Mesothelial cell of epicardium (in vitro differentiated cells): Measurements from ENCODE around the gene KCNJ5. TPM values are rescaled to one million over a fixed set of nuclear protein-coding genes. Genes with fewer than 3 reads are reported as not detected.

Source experiments
- DNase-seq, 2 experiments: peaks; one replicate each; pipeline ENCODE4 v3.0.0; 2021; ENCODE audit warnings: low spot score in 2 of 2; ENCODE audit not compliant: unreplicated experiment in 2 of 2
- H3K27ac Mint-ChIP-seq: 2 replicates; pipeline ENCODE4 v1.8.0; 2021; ENCODE audit warnings: mixed read lengths
- H3K27me3 Mint-ChIP-seq: 2 replicates; pipeline ENCODE4 v1.8.0; 2021; ENCODE audit warnings: low read depth, mixed read lengths
- H3K36me3 Mint-ChIP-seq: 2 replicates; pipeline ENCODE4 v1.8.0; 2021; ENCODE audit warnings: mixed read lengths
- H3K4me1 Mint-ChIP-seq: 2 replicates; pipeline ENCODE4 v1.8.0; 2021; ENCODE audit warnings: mixed read lengths
- H3K4me3 Mint-ChIP-seq: 2 replicates; pipeline ENCODE4 v1.8.0; 2021; ENCODE audit warnings: mild to moderate bottlenecking, moderate library complexity, mixed read lengths
- H3K9me3 Mint-ChIP-seq: 2 replicates; pipeline ENCODE4 v1.8.0; 2021; ENCODE audit warnings: mixed read lengths
- total RNA-seq: library from RNA; stranded (reverse); gene quantifications from 3 replicates; pipeline ENCODE4 v1.2.1, GENCODE V29; 2021
- TF ChIP-seq, protein P1 (sequence below): fragments of 200-600 bp; sonication (generic); IDR thresholded peaks from one replicate; pipeline ENCODE4 v1.5.0; 2021; ENCODE audit warnings: antibody characterized with exemption; ENCODE audit not compliant: unreplicated experiment

KCNJ5 gene
- total RNA-seq, 1 donor from 2014 or later: 0.09 TPM

DNA sequence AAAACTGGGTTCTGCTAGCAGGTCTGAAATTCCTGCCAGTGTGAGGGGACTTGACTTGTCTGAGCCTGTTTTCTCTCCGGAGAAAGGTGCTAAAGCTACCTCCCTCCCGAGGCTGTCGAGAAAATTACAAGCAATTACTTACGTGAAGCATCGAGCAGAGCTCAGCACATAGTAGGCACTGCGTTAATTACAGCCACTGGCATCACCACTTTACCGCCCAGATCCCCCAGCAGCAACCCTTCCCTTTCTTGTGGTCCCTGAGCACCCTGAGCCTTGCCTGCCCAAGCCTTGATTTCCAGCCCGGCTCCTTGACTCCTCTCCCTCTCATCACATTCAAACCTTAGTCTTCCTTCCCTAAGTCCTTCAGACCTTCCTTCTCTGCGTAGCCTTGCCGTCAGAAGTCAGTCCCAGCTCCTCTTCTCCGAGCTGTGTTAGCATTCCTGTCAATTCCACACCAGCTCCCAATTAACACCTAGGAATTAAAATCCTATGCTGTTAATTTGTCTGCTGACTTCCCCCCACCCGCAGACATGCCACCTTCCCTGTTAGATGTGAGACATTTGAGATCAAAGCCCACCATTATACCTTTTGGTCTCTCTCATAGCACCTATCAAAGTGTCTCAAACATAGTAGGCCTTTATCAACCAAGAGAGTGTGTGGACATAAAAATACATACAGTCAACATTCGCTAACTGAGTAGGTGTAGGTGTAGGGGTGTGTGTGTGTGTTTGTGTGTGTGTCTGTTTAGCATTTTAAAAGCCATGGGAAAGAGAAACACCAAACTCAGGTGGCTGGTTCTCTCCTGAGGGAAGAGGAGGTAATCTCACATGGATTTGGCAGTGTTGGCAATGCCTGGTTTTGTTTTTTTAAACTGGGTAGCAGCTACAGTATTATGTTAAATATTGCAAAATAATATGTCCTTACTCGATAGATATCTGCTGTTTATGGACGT lies 2.8 kb upstream of the KCNJ5 start:
- peaks cover 61% of the 10 kb centered on the region for H3K27me3 Mint-ChIP-seq
- H3K4me3 Mint-ChIP-seq: no peak overlapping the region
- peaks cover 26% of the 10 kb centered on the region for H3K4me1 Mint-ChIP-seq
- H3K36me3 Mint-ChIP-seq: no peaks in the 10 kb centered on the region
- no peak overlapping the region for H3K27ac Mint-ChIP-seq
- no peaks in the 10 kb centered on the region for H3K9me3 Mint-ChIP-seq
- TF ChIP-seq, protein P1, sequence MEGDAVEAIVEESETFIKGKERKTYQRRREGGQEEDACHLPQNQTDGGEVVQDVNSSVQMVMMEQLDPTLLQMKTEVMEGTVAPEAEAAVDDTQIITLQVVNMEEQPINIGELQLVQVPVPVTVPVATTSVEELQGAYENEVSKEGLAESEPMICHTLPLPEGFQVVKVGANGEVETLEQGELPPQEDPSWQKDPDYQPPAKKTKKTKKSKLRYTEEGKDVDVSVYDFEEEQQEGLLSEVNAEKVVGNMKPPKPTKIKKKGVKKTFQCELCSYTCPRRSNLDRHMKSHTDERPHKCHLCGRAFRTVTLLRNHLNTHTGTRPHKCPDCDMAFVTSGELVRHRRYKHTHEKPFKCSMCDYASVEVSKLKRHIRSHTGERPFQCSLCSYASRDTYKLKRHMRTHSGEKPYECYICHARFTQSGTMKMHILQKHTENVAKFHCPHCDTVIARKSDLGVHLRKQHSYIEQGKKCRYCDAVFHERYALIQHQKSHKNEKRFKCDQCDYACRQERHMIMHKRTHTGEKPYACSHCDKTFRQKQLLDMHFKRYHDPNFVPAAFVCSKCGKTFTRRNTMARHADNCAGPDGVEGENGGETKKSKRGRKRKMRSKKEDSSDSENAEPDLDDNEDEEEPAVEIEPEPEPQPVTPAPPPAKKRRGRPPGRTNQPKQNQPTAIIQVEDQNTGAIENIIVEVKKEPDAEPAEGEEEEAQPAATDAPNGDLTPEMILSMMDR: no peak
- no peak for DNase-seq

DNA sequence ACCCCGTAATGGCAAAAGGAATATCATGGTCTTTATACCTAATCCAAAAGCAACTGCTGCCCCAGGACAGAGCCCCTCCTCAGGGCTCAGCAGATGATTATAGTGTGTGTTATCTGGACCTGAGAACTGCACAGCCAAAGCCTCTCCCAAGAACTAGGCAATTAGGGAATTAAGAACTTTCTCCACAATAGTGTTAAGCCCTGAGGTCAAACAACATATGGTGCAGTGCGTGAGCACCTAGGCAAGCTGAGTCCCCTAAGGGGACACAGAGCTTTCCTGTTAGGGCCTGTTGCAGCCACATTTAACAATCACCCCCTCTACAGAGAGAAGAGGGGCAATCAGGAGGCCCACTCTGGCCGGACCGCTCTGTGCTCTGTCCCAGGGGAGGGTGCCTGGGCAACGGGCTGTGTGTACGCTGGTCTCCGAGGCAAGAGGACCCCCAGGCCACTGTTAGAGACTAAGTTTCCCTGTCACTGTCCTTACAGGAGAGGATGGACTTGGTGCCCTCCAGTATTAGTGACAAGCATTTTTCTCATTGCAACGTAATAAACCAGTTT lies 1.4 kb upstream of the KCNJ5 start:
- peak overlapping the region; percentile 74 for H3K4me3 Mint-ChIP-seq
- TF ChIP-seq, protein P1: no peak
- peaks cover 49% of the 10 kb centered on the region for H3K27me3 Mint-ChIP-seq
- no peaks in the 10 kb centered on the region for H3K36me3 Mint-ChIP-seq
- no peaks in the 10 kb centered on the region for H3K9me3 Mint-ChIP-seq
- no peak overlapping the region for H3K27ac Mint-ChIP-seq
- peaks cover 30% of the 10 kb centered on the region for H3K4me1 Mint-ChIP-seq
- no peak for DNase-seq

DNA sequence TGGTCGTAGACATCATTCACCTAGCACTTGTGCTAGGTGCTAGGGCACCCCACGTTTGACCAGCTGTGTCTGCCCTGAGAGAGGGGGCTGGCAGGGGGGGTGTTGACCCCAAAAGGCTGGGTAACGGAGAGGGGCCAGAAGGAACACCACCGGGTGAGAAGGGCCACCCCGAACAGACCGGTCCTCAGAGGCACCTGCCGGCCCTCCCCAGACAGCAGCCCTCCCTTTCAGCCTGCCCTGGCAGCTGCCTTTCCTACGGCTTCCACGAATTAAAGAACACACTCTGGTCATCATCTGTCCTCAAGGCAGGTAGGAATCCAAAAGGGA lies 977 bp upstream of the KCNJ5 start:
- TF ChIP-seq, protein P1: no peak
- no peak overlapping the region for H3K27ac Mint-ChIP-seq
- no peaks in the 10 kb centered on the region for H3K9me3 Mint-ChIP-seq
- H3K4me1 Mint-ChIP-seq: peaks cover 32% of the 10 kb centered on the region
- peaks cover 48% of the 10 kb centered on the region for H3K27me3 Mint-ChIP-seq
- DNase-seq: no peak
- no peaks in the 10 kb centered on the region for H3K36me3 Mint-ChIP-seq
- peak overlapping the region; percentile 74 for H3K4me3 Mint-ChIP-seq

DNA sequence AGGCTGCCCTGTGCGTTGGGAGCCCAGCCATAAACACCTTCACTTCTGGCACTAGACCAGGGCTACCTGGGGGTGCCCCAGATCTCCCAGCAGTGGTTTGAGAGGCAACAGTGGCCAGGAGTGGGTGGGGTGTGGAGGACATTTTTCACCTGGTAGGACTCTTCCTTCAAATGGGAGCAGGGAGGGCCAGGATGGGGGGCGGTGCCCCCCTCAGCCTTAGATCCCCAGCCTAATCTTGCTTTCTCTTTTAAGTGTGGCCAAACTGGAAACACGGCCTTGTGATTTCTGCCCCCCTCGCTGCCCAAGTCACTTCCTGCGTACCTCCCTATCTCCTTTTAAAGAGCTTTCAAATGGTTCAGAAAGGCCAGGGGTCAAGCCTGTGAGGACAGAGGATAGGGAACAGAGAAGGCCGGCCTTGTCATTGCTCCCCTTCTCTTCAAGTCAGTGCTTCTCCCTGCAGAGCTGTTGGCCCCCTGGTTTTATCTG lies 800 bp downstream of the KCNJ5 start:
- Mint-ChIP-seq H3K27me3 (peaks cover 43% of the 10 kb centered on the region), H3K4me3 (peak overlapping the region; percentile 74), H3K27ac (no peak overlapping the region), H3K36me3 (no peaks in the 10 kb centered on the region), H3K4me1 (peaks cover 35% of the 10 kb centered on the region), H3K9me3 (no peaks in the 10 kb centered on the region)
- no peak for DNase-seq
- TF ChIP-seq, protein P1: no peak

DNA sequence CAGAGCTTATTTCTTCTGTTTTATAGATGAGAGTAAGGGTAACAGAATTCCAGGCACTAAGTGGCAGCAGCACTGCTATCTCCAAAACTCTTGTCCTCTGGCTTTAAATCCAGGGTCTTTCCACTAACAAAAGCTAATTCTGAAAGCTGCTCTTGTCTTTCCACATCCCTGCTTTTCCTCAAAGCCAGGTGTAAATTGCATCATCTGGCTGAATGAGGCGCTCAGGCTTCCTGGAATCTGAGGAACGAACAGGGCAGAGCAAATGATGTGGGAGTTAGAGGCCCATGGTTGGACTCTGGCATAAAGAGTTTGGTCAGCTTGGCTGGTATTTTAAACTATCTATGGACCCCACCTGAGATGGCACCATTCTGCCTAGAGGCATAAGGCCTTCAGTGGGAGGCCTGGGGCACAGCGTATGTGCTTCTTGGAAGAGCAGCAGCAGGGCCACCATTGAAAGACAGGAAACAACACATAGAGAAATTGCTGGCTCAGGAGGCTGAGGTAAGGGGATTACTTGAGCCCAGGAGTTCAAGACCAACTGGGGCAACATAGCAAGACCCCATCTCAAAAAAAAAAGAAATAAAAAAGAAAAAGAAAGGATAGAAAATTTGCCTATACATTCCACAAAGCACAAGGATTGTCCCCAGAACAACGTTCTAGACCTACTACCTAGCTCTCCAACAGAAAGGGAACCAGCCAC lies 1.9 kb downstream of the KCNJ5 start:
- no peak for DNase-seq
- H3K36me3 Mint-ChIP-seq: no peaks in the 10 kb centered on the region
- no peak overlapping the region for H3K4me3 Mint-ChIP-seq
- H3K27ac Mint-ChIP-seq: no peak overlapping the region
- H3K9me3 Mint-ChIP-seq: no peaks in the 10 kb centered on the region
- peaks cover 31% of the 10 kb centered on the region for H3K4me1 Mint-ChIP-seq
- TF ChIP-seq, protein P1: no peak
- peaks cover 40% of the 10 kb centered on the region for H3K27me3 Mint-ChIP-seq
